ENCODE data around the gene TRIM5.
"Not testable (repeated sequence)": the region's sequence is repeated elsewhere in the genome, so short reads cannot be mapped to it uniquely, and the experiment has no call there.

The TRIM5 gene

GRCh38 chr11:5684646-5685362 lies at the start of gene TRIM5:
TRIM5 (minus strand) TSS chr11:5685074; CDS start chr11:5680177, 4,897 bp downstream.
- no peak for DNase-seq

GRCh38 chr11:5727691-5728090 lies 42.8 kb upstream of the TRIM5 start:
- DNase-seq: no peak

GRCh38 chr11:5726351-5726750 lies 41.5 kb upstream of the TRIM5 start:
- no peak for DNase-seq

- no peak for DNase-seq
Observed at GRCh38 chr11:5722622-5723021, 37.7 kb upstream of the TRIM5 start.

GRCh38 chr11:5719703-5720495 lies 35.0 kb upstream of the TRIM5 start:
- no peak for DNase-seq

- DNase-seq: not testable (repeated sequence)
Observed at GRCh38 chr11:5716518-5716917, 31.6 kb upstream of the TRIM5 start.

GRCh38 chr11:5713695-5714094 lies 28.8 kb upstream of the TRIM5 start:
- no peak for DNase-seq

- DNase-seq: no peak
Observed at GRCh38 chr11:5712507-5712906, 27.6 kb upstream of the TRIM5 start.

- no peak for DNase-seq
Observed at GRCh38 chr11:5705688-5706087, 20.8 kb upstream of the TRIM5 start.

GRCh38 chr11:5703741-5704536 lies 19.1 kb upstream of the TRIM5 start:
- DNase-seq: peak in 1 of 2 experiments; percentile 4

GRCh38 chr11:5701055-5701577 lies 16.2 kb upstream of the TRIM5 start:
- DNase-seq: no peak

GRCh38 chr11:5700421-5701054 lies 15.7 kb upstream of the TRIM5 start:
- DNase-seq: no peak

- no peak for DNase-seq
Observed at GRCh38 chr11:5698281-5698680, 13.4 kb upstream of the TRIM5 start.

- DNase-seq: no peak
Observed at GRCh38 chr11:5696210-5696609, 11.3 kb upstream of the TRIM5 start.

- peak in 1 of 2 experiments; percentile 18 for DNase-seq
Observed at GRCh38 chr11:5695580-5695979, 10.7 kb upstream of the TRIM5 start.

- DNase-seq: no peak
Observed at GRCh38 chr11:5694642-5695041, 9.8 kb upstream of the TRIM5 start.

GRCh38 chr11:5691964-5692361 lies 7.1 kb upstream of the TRIM5 start:
- no peak for DNase-seq

GRCh38 chr11:5691238-5691963 lies 6.5 kb upstream of the TRIM5 start:
- not testable (repeated sequence) for DNase-seq

GRCh38 chr11:5690736-5691135 lies 5.9 kb upstream of the TRIM5 start:
- DNase-seq: no peak

- no peak for DNase-seq
Observed at GRCh38 chr11:5690216-5690615, 5.3 kb upstream of the TRIM5 start.

- DNase-seq: no peak
Observed at GRCh38 chr11:5689551-5689983, 4.7 kb upstream of the TRIM5 start, which contains the start of gene TRIM22. TRIM22 (plus strand) TSS chr11:5689790; CDS start chr11:5696233, 6,443 bp downstream.

GRCh38 chr11:5688482-5688881 lies 3.6 kb upstream of the TRIM5 start:
- no peak for DNase-seq

Data from NCI-H526 (cell line).